PC-3 (cell line): Measurements from ENCODE around the gene ANTXR1.

Source experiments
- CTCF ChIP-seq: fragments of 300-600 bp; sonication (generic); conservative IDR thresholded peaks from 2 replicates; pipeline ENCODE4 v1.5.1; 2017; ENCODE audit warnings: antibody characterized with exemption, low read depth, mild to moderate bottlenecking, low read length
- EZH2phosphoT487 ChIP-seq: fragments of 300-600 bp; sonication (generic); IDR thresholded peaks from 2 replicates; pipeline ENCODE4 v1.6.1; 2018; ENCODE audit warnings: mild to moderate bottlenecking, antibody characterized with exemption, low read length, borderline replicate concordance

GRCh38 chr2:69132960-69133590 is 120.1 kb downstream of the ANTXR1 start:
- TF ChIP-seq CTCF (no peak), EZH2phosphoT487 (no peak)
